HG03095 (cell line): ENCODE measurements around the gene SPIB.
"Not testable (repeated sequence)": the region's sequence is repeated elsewhere in the genome, so short reads cannot be mapped to it uniquely, and the experiment has no call there.

Source experiments
- ATAC-seq: cut with Tn5 transposase; IDR thresholded peaks from one replicate; pipeline ENCODE4 v1.9.1; 2021; ENCODE audit warnings: moderate library complexity; ENCODE audit not compliant: unreplicated experiment

Gene SPIB

GRCh38 chr19:50390952-50391351 lies 27.8 kb upstream of the SPIB start:
- ATAC-seq = not testable (repeated sequence)

DNA sequence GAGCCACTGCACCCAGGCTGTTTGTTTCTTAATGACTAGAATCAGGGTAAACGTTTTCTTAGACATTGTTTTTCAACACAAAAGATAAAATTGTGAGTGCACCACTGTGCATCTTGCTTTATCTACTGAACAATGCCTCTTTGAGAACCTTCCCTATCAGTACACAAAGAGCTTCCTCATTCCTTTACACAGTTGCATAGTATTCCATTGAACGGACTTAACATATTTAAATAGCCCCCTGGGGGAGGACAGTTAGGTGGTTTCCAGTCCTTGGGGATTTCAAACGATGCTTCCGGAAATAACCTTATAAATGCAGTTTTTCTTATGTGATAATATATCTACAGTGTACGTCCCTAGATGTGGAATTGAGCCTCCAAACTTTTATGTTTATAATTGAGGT lies 26.0 kb upstream of the SPIB start:
- ATAC-seq = no peak

DNA sequence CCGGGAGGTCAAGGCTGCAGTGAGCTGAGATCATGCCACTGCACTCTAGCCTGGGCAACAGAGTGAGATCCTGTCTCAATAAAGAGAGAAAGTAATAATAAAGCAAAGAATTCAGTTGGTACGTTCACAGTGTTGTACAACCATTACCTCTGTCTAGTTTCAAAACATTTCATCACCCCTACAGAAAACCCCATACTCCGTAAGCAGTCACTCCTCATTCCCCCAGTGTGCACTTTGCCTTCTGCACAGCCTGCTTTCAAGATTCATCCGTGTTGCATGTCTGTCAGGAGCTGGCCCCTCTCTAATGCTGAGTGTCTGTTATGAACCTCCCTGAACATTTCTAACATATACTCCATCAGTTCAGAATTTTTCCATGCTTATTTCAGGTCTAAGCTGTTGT lies 25.1 kb upstream of the SPIB start:
- no peak for ATAC-seq

DNA sequence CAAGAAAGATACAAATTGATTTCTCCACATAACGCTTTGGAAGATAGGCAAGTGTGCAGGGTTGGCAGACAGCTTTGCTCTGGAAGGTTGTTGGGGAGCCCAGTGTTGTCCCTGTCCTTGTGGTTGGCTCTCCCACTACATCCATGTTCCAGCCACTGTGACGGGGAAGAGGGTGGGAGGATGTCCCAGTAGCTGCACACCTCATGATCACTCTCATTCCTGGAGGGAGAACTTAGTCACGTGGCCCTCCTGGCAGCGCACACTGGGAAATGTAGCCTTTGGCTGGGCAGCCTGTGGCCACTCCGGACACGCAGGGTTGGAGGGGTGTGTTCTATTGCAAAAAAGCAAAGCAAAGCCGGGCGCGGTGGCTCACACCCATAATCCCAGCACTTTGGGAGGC lies 24.7 kb upstream of the SPIB start:
- ATAC-seq = no peak

DNA sequence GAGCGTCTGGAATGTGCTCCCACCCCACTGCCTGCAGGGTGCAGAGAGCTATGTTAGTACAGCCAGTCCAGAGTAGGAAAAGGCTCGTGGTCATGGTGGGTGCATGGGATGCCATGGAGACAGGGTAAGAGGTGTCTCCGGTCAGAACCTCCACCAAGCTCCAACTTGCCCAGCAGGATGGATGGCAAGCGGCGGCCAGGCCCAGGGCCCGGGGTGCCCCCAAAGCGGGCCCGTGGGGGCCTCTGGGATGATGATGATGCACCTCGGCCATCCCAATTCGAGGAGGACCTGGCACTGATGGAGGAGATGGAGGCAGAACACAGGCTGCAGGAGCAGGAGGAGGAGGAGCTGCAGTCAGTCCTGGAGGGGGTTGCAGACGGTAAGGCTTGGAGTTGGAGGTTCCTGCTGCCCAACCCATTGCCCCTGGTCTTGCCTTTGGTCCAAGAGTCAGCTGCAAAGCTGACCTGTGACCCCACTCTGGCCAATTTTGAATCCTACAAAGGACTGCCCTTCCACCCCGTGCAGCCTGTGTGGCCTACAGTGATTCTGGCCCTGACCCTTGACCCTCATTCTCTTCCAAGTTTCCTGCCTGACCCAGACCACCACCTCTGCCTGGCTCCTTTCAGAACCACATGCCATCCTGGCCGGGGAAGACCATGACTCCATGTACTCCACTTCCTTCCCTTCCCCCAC lies 19.9 kb upstream of the SPIB start:
- no peak for ATAC-seq

- ATAC-seq = no peak
Measured at GRCh38 chr19:50399368-50399745, 19.4 kb upstream of the SPIB start.

DNA sequence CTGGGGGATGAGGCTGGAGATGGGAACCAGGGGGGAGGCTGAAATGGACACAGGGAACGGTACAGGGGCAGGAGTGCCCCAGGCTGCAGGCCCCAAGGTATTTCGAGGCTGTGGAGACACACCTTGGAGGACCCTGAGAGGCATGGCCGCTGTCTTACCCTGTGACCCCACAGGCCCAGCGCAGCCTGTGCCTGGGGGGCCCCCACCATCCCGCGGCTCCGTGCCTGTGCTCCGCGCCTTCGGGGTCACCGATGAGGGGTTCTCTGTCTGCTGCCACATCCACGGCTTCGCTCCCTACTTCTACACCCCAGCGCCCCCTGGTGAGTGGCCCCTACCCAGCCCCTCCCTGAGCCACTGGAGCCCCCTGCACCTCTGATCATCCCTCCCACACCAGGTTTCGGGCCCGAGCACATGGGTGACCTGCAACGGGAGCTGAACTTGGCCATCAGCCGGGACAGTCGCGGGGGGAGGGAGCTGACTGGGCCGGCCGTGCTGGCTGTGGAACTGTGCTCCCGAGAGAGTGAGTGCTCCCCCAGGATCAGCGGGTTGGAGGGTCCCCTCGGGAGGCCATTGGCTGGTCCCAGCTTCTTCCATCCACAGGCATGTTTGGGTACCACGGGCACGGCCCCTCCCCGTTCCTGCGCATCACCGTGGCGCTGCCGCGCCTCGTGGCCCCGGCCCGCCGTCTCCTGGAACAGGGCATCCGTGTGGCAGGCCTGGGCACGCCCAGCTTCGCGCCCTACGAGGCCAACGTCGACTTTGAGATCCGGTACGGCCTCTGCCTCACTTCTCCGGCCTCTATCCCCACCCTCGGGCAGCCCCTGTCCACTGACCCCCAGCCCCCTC lies 16.9 kb upstream of the SPIB start:
- ATAC-seq = no peak

DNA sequence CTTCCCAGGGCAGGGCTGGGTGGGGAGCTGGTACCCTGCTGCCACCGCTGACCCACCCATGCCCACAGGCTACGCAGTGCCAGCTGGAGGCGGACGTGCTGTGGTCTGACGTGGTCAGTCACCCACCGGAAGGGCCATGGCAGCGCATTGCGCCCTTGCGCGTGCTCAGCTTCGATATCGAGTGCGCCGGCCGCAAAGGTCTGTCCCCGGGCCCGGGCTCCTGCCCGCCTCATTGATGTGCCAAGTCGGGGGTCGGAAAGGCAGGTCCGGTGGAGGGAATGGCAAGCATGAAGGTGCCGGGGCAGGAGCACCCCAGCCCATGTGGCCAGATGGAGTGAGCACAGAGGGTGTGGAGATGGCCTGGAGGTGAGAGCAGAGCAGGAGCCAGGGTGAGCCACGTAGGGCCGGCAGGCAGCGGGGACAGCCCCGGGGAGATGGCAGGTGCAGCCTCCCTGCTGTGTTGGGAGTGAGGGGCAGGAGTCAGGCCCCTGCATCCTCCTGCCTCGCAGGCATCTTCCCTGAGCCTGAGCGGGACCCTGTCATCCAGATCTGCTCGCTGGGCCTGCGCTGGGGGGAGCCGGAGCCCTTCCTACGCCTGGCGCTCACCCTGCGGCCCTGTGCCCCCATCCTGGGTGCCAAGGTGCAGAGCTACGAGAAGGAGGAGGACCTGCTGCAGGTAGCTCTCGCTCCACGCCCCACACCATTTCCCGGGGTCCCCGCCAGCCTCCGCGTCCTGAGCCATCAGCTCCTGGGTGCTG lies 16.0 kb upstream of the SPIB start:
- no peak for ATAC-seq

DNA sequence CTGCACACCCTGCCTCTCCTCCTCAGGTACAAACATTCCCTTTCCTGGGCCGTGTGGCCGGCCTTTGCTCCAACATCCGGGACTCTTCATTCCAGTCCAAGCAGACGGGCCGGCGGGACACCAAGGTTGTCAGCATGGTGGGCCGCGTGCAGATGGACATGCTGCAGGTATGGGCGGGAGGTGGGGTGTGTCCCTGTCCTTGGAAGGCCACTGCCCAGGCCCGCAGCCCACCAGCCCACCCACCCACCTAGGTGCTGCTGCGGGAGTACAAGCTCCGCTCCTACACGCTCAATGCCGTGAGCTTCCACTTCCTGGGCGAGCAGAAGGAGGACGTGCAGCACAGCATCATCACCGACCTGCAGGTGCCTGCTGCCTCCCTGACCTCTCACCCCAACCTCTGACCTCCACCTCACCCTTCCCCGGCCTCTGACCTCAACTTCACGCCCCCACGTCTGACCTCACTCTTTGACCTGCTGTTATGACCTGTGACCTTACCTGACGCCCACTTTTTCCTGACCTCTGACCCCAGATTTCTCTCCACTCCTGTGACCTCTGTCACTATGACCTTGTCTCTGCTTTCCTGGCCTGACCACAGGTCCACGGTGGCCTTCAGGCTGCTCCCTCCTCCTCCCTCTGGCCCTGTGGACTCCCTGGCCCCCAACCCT lies 12.4 kb upstream of the SPIB start:
- ATAC-seq = no peak

- ATAC-seq = no peak
Measured at GRCh38 chr19:50406829-50407228, 11.9 kb upstream of the SPIB start.

DNA sequence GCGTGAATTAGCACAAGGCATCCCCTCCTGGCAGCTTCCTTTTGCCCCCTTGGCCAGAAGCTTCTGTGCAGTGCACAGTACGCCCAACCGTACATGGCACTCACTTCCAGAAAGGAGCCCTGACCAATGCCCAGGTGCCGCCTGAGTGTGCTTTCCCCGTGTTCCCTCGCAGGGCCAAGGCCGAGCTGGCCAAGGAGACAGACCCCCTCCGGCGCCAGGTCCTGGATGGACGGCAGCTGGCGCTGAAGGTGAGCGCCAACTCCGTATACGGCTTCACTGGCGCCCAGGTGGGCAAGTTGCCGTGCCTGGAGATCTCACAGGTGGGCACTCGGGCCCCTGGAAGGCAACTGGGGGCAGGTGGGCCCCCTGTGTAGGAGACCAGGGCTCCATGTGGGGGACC lies 9.4 kb upstream of the SPIB start:
- no peak for ATAC-seq

GRCh38 chr19:50410109-50410508 lies 8.6 kb upstream of the SPIB start:
- ATAC-seq = no peak

DNA sequence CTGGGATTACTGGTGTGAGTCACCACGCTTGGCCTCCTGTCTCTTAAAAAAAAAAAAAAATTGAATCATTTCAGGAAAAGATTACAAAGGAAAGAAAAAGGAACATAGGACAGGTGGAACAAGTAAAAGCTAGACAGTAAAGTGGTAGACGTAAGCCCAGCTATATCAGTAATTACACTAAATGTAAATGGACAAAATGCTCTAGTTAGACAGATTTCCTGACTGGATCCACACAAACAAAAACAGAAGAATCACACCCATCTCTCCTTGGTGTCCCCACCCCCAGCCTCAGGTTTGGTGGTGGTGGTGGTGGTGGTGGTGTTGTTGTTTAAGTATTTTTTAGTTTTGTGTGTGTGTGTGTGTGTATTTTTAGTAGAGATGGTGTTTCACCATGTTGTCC lies 6.3 kb upstream of the SPIB start:
- no peak for ATAC-seq

GRCh38 chr19:50413096-50413495 lies 5.6 kb upstream of the SPIB start:
- no peak for ATAC-seq

- ATAC-seq = no peak
Measured at GRCh38 chr19:50413531-50413930, 5.2 kb upstream of the SPIB start.

GRCh38 chr19:50414864-50415660 lies 3.7 kb upstream of the SPIB start:
- ATAC-seq = peak; percentile 1

GRCh38 chr19:50415661-50416033 lies 3.1 kb upstream of the SPIB start:
- ATAC-seq = peak; percentile 45

DNA sequence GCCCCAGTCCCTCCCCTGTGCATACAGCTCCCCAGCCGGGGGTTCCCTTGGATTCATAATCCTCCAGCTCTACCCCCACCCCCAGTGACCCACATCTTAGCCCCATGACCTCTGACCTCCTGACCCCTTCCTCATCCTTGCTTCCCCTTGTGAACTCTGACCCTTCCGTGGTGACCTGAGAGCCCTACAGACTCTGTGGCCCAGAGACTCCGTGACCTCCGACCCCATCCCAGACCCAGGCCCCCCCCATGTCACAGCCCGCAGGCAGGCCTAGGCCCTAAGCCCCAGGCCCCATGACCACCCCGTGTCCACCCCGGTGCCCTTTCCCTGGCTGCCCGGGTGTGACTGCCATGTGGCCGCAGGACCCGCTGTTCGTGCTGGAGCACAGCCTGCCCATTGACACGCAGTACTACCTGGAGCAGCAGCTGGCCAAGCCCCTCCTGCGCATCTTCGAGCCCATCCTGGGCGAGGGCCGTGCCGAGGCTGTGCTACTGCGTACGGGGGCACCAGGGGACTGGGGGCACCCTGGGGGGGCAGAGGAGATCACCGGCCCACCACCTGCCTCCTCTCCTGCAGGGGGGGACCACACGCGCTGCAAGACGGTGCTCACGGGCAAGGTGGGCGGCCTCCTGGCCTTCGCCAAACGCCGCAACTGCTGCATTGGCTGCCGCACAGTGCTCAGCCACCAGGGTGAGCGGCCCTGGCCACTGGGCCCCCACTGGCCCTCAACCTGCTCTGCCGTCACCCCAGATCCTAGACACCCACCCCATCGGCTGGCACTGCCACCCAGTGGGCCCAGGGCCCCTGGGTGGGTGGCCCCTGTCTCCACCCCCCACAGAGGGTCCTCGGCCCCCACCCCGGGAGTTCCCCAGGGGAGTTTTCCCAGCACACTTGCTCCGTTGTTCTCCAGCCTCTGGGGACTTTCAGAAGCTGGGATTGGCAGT lies 2.4 kb upstream of the SPIB start:
- ATAC-seq = no peak
